Astrocyte of the cerebellum (primary cell): Measurements from ENCODE around the gene IRF8.
"Not testable (repeated sequence)": the region's sequence is repeated elsewhere in the genome, so short reads cannot be mapped to it uniquely, and the experiment has no call there.

Experiments used
- DNase-seq: peaks from one replicate; pipeline ENCODE4 v3.0.0-alpha.2; 2011; ENCODE audit warnings: low read depth
- H3K4me3 ChIP-seq: 2 replicates; pipeline ENCODE4 v1.5.1; 2011; ENCODE audit warnings: mild to moderate bottlenecking, low read depth, low read length, moderate library complexity
- in situ Hi-C: cut with HindIII; loops from 2 replicates; pipeline ENCODE4 v1.10.0; 2017; ENCODE audit warnings: low sequenced_read_pairs
- TF ChIP-seq, protein P1 (sequence below): IDR thresholded peaks from 2 replicates; pipeline ENCODE4 v1.5.1; 2012; ENCODE audit warnings: low read length, low read depth, moderate library complexity, mild to moderate bottlenecking; ENCODE audit errors: missing control alignments

The IRF8 gene

DNA sequence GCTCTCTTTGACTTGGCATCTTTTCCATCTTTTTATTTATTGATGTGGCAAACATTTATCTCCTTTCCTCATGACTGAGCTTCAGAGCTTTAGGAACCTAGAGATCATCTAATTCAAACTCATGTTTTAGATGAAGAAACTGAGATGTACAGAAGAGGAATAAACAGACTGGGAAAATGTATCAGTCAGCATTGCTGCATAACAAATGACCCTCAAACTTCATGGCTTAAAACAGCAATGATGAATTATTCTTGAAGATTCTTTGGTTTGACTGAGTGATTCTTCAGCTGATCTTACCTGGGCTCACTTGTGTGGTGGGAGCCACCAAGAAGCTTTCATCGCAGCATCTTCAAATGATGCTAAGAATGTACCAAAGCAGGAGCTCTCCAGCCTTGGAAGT lies 44.0 kb upstream of the IRF8 start:
- in situ Hi-C loops = loop anchor here (5.0 to 10.0 kb wide), 2 partner anchors 80 to 137 kb away; no protein-coding TSS in a partner anchor
- no peak overlapping the region for H3K4me3 ChIP-seq
- TF ChIP-seq, protein P1, sequence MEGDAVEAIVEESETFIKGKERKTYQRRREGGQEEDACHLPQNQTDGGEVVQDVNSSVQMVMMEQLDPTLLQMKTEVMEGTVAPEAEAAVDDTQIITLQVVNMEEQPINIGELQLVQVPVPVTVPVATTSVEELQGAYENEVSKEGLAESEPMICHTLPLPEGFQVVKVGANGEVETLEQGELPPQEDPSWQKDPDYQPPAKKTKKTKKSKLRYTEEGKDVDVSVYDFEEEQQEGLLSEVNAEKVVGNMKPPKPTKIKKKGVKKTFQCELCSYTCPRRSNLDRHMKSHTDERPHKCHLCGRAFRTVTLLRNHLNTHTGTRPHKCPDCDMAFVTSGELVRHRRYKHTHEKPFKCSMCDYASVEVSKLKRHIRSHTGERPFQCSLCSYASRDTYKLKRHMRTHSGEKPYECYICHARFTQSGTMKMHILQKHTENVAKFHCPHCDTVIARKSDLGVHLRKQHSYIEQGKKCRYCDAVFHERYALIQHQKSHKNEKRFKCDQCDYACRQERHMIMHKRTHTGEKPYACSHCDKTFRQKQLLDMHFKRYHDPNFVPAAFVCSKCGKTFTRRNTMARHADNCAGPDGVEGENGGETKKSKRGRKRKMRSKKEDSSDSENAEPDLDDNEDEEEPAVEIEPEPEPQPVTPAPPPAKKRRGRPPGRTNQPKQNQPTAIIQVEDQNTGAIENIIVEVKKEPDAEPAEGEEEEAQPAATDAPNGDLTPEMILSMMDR = no peak
- DNase-seq = no peak

DNA sequence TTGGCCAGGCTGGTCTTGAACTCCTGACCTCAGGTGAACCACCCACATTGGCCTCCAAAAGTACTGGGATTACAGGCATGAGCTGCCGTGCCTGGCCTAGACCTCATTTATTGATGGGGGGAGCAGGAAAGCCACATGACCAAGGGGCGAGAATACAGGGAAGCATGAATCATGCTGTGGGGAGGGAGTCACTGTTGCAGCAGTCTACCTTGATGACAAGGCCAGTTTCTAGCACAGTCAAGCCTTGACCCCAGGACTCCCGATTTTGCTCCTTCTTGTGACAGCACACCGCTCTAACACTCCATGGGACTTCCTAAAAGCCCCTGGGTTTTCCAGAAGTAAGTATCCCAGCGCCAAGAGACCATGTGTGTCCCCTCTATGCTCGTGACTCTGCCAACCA lies 42.9 kb upstream of the IRF8 start:
- H3K4me3 ChIP-seq = no peak overlapping the region
- TF ChIP-seq, protein P1 = no peak
- in situ Hi-C loops = loop anchor here (10.0 kb wide), 1 partner anchor 79 kb away; no protein-coding TSS in a partner anchor
- no peak for DNase-seq

DNA sequence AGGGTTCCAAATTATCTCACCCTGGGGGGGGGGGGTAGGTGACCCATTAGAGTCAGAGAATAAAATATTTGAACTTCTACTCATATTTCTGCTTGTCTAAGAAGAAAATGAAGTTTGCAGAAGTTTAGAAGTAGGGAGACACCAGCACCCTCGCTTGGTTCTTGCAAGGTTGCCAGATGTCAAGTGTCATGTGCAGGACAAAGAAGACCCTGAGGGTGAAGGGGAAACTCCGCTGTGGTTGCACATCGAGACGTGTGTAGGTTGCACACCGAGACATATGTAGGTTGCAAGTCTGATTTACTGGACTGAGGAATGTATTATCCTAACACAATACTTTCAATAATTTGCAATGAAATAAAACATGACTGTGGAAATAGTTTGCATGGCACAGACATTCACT lies 42.4 kb upstream of the IRF8 start:
- TF ChIP-seq, protein P1 = no peak
- no peak for DNase-seq
- H3K4me3 ChIP-seq = no peak overlapping the region
- in situ Hi-C loops = loop anchor here (10.0 kb wide), 1 partner anchor 78 kb away; no protein-coding TSS in a partner anchor

DNA sequence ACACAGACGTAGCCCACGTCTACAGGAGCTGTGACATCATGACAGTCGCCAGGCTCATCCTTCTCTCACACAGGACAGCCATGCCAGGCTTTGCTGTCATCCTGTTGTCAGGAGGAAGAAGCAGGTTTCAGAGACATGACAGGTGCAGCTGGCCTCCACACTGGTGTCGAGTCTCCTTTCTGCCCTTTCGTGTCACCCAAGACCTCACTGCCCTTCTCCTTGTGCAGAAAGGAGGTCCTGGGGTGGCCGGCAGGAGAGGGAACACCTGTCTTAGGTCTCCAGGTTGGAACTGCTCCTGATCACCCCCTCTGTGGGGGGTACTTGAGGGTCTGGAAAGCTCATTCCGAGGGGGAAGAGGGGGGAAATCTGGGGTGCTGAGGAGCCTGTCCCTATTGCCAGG lies 41.6 kb upstream of the IRF8 start:
- TF ChIP-seq, protein P1 = no peak
- no peak overlapping the region for H3K4me3 ChIP-seq
- in situ Hi-C loops = loop anchor here (10.0 kb wide), 1 partner anchor 77 kb away; no protein-coding TSS in a partner anchor
- no peak for DNase-seq

DNA sequence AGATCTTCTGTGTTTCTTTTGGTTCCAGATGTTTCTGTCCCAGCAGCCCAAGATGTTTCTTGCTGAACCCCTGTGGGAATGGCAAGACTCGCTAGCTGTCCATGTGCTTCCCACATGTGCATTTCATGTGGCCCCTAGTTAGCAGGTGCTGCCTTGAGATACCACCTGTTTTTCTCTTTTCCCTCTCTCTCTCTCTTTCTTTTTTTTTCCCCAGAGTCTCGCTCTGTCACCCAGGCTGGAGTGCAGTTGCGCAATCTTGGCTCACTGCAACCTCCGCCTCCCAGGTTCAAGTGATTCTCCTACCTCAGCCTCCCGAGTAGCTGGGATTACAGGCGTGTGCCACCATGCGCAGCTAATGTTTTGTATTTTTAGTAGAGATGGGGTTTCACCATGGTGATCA lies 40.4 kb upstream of the IRF8 start:
- not testable (repeated sequence) for DNase-seq, H3K4me3 ChIP-seq
- in situ Hi-C loops = loop anchor here (10.0 kb wide), 1 partner anchor 76 kb away; no protein-coding TSS in a partner anchor

DNA sequence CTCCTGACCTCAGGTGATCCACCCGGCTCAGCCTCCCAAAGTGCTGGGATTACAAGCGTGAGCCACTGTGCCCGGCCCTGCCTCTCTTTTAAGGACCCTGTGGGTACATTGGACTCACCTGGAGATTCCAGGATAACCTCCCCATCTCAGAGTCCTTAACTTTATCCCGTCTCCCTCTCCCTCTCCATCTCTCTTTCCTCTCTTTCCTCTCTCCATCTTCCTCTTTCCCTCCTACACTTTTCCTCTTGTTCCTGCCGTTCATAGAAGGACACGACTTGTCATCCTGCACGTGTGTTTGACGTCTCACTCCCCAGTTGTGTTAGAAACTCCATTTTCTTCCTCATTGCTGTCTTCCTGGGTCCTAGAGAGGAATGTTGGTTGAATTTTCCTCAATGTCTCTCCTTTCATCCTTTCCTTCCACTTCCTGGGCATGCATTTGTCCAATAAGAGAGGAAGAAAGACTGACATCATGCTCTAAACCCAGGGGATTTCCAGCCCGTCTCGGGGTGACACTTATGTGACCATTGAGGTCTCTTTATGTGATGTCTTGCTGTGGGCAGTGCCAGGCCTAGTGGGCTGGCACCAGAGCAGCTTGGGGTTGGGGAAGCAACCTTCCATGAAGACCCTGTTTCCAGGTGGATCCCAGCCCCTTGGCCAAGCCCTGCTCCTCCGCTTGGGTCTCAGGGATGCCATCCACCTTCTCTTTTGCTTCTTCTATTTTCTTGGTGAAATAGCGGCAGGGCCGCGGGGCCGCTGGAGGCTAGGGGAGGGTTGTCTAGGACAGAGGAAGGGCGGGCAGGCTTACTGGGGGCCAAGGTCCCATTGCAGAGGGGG lies 39.8 kb upstream of the IRF8 start:
- TF ChIP-seq, protein P1 = no peak
- DNase-seq = no peak
- no peak overlapping the region for H3K4me3 ChIP-seq
- in situ Hi-C loops = loop anchor here (10.0 kb wide), 1 partner anchor 76 kb away; no protein-coding TSS in a partner anchor

DNA sequence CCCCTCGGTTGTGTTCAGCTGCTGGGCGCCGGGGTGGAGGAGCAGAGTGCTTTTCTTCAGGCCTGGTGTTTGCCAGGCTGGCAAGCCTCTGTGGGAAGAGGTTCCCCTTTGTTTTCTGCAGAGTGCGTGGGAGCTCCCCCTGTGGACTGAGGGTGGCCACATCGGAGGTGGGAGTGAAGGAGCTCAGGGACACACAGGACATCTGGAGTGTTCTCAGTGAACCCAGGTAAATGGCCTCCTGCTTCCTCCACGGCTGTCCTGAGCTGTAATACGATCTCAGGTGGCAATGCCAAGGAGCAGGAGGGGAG lies 39.2 kb upstream of the IRF8 start:
- H3K4me3 ChIP-seq = no peak overlapping the region
- no peak for DNase-seq
- TF ChIP-seq, protein P1 = no peak
- in situ Hi-C loops = loop anchor here (10.0 kb wide), 1 partner anchor 75 kb away; no protein-coding TSS in a partner anchor
